Heart left ventricle (tissue), 16 donors: ENCODE data around the gene GADD45A. TPM values are rescaled to one million over a fixed set of nuclear protein-coding genes. Genes with fewer than 3 reads are reported as not detected.

Source experiments
- ATAC-seq, 4 donors: fragments of 200-7000 bp; cut with Tn5 transposase; one replicate each; pipeline ENCODE4 v1.9.1; 2020 to 2022; ENCODE audit warnings: moderate library complexity in 4 of 4, mild to moderate bottlenecking in 3 of 4, moderate number of reproducible peaks in 1 of 4
- DNase-seq, 5 donors: peaks; one replicate each; pipeline ENCODE4 v3.0.0-alpha.2; 2020
- H3K27ac ChIP-seq, 12 donors: fragments of 200-600 bp; sonication (generic) in 4 of 12; one replicate each; pipeline versions ENCODE4 v1.5.0 to v1.8.0; 2016 to 2022; ENCODE audit warnings: mild to moderate bottlenecking in 2 of 12
- H3K27me3 ChIP-seq, 9 donors: fragments of 200-600 bp; sonication (generic) in 2 of 9; one replicate each; pipeline versions ENCODE4 v1.5.1 to v1.8.0; 2016 to 2022; ENCODE audit warnings: mild to moderate bottlenecking in 3 of 9
- H3K36me3 ChIP-seq, 9 donors: fragments of 200-600 bp; sonication (generic) in 2 of 9; one replicate each; pipeline versions ENCODE4 v1.5.0 to v1.8.0; 2018 to 2022; ENCODE audit warnings: mild to moderate bottlenecking in 2 of 9
- H3K4me1 ChIP-seq, 12 donors: fragments of 200-600 bp; sonication (generic) in 4 of 12; one replicate each; pipeline versions ENCODE4 v1.5.0 to v1.8.0; 2016 to 2022; ENCODE audit warnings: mild to moderate bottlenecking in 3 of 12
- H3K4me3 ChIP-seq, 12 donors: fragments of 200-600 bp; sonication (generic) in 4 of 12; one replicate each; pipeline versions ENCODE4 v1.5.0 to v1.8.0; 2017 to 2022; ENCODE audit warnings: mild to moderate bottlenecking in 9 of 12, moderate library complexity in 4 of 12
- H3K9me3 ChIP-seq, 12 donors: fragments of 200-600 bp; sonication (generic) in 4 of 12; one replicate each; pipeline versions ENCODE4 v1.5.0 to v1.8.0; 2016 to 2022; ENCODE audit warnings: mild to moderate bottlenecking in 1 of 12
- POLR2A ChIP-seq, 2 donors: fragments of 450-650 bp; IDR thresholded peaks; one replicate each; pipeline ENCODE4 v1.6.1; 2017; ENCODE audit warnings: antibody characterized with exemption in 2 of 2, mild to moderate bottlenecking in 2 of 2, moderate library complexity in 2 of 2
- WGBS, 4 donors: extraction: QIAGEN DNeasy Blood & Tissue Kit in 2 of 4; methylation state at CpG; one replicate each; pipeline versions ENCODE4 v1.1.5 to v1.1.7; 2013 to 2018; 5-methylcytosine and 5-hydroxymethylcytosine counted together
- intact Hi-C, 10 donors: fragments of 100-400 bp; cut with DNase I; formaldehyde crosslinking; loops; one replicate each; pipeline versions ENCODE4 v1.11.1 to v1.14.2; 2022
- polyA plus RNA-seq, 2 donors: library from polyadenylated mRNA; stranded (reverse); fragments of 200-250 nt; gene quantifications; one replicate each; pipeline ENCODE4 v1.2.3, GENCODE V29; 2013
- total RNA-seq, 9 donors: library from RNA; depleted of rRNA in 2 of 9; stranded (reverse); fragments of >200 nt in 2 of 9; fragmentation: NEBNext Ultra II Directional in 3 of 9; extraction: Animal tissue kit (Norgen Biotek cat#: 25700) in 3 of 9; gene quantifications; one replicate each; pipeline versions ENCODE4 v1.1.0 to v1.2.4, GENCODE V29; 2016 to 2023
- TF ChIP-seq, protein P1 (sequence below), 12 donors: fragments of 200-600 bp; sonication (generic) in 4 of 12; IDR thresholded peaks; one replicate each; pipeline versions ENCODE4 v1.5.0 to v1.8.0; 2018 to 2022; ENCODE audit warnings: antibody characterized with exemption in 12 of 12, mild to moderate bottlenecking in 5 of 12
- donor health status: ischemic (EF 13 %, LVEDD 7.1; RV severe dilation, severe dysfunction).
- donor health status: healthy with polysubstance abuse.
- donor health status: DM: no; HTN: yes; CAD: no.
- donor health status: DM: no; HTN: no; CAD: no.
- donor health status: ischemic (EF 25% LVEDD 6.9; RV normal size, moderate dysfunction).
- donor health status: ischemic (EF 25% LVEDD 5.7; RV mildly dilated, moderate dysfunction).
- donor health status: healthy.
- donor health status: DM: yes; HTN: yes; CAD: no.
- donor health status: ischemic (EF 35%, LVEDD 5.7; RV mildly dilated, moderate dysfunction).
- donor health status: nonischemic (EF 11% LVEDD 7.7; RV severe dilation, severe dysfunction).
- donor health status: DM: yes; HTN: yes; CAD: no.
- donor health status: PGD.
- donor health status: ischemic (EF 29% LVEDD 5.4; RV normal size, mild dysfunction).
- donor health status: nonischemic (EF 23%, LVEDD 6.1; RV moderate dilation, normal function).

GADD45A gene
- total and polyA plus RNA-seq, 11 donors = 26.5 to 119 (median 45.8) TPM

DNA sequence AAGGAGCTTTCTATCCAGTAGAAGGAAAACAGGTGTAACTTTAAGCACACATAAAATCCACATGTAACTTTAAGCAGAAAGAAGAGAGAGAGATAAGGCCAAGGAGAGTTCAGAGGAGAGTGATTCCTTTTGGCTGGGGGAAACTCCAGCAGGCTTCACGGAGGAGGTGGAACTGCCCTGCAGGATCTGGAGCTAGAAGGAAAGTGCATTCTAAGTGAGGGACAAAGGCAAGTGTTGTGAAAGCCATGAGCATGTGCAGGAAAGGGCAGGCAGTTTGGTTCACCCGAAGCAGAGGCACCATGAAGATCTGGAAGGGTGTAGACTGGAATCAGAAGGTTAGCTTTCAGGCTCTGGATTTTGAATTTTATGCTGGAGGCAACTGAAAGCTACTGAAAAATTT, 46.3 kb downstream of the GADD45A start:
- Histone ChIP-seq H3K9me3 (no peaks in the 10 kb centered on the region), H3K27me3 (no peaks in the 10 kb centered on the region), H3K27ac (no peak overlapping the region), H3K4me1 (peaks cover 1 to 45% (median 41%) of the 10 kb centered on the region in 12 donors), H3K36me3 (no peaks in the 10 kb centered on the region), H3K4me3 (no peak overlapping the region)
- ATAC-seq (no peak), DNase-seq (no peak)
- TF ChIP-seq POLR2A (IDR thresholded peaks at IDR 0.05) = no peak
- TF ChIP-seq, protein P1, sequence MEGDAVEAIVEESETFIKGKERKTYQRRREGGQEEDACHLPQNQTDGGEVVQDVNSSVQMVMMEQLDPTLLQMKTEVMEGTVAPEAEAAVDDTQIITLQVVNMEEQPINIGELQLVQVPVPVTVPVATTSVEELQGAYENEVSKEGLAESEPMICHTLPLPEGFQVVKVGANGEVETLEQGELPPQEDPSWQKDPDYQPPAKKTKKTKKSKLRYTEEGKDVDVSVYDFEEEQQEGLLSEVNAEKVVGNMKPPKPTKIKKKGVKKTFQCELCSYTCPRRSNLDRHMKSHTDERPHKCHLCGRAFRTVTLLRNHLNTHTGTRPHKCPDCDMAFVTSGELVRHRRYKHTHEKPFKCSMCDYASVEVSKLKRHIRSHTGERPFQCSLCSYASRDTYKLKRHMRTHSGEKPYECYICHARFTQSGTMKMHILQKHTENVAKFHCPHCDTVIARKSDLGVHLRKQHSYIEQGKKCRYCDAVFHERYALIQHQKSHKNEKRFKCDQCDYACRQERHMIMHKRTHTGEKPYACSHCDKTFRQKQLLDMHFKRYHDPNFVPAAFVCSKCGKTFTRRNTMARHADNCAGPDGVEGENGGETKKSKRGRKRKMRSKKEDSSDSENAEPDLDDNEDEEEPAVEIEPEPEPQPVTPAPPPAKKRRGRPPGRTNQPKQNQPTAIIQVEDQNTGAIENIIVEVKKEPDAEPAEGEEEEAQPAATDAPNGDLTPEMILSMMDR (IDR thresholded peaks at IDR 0.05) = no peak
- intact Hi-C loops = no loop called here
- 88 to 97% (median 93%) methylated on average over 2 of the region's 2 CpGs for WGBS, 4 donors

DNA sequence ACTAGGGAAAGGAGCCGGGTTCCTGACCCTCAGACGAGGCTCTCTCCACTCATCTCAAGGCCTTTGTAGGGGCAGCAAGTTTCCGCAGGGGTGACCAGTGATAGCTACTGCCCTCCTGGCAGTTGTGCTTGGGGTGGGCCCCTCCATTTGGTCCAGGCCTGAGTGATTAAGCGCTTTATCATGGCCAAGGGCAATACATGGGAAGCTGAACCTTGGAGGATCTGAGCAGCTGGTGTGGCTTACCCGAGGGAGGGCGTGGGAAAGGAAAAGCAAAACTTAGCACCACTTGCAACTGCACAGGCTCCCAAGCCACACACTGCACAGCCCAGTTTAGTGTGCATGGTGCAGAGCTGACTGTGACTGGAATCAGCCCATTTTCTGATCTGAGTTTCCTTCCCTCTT, 47.8 kb downstream of the GADD45A start:
- 57 to 68% (median 63%) methylated on average over 6 of the region's 6 CpGs for WGBS, 4 donors
- Histone ChIP-seq H3K36me3 (no peaks in the 10 kb centered on the region), H3K4me3 (no peak overlapping the region), H3K4me1 (peaks cover 3 to 58% (median 47%) of the 10 kb centered on the region in 12 donors), H3K9me3 (no peaks in the 10 kb centered on the region), H3K27me3 (no peaks in the 10 kb centered on the region), H3K27ac (peak overlapping the region in 8 of 12 donors; percentile 28 to 73 (median 55))
- intact Hi-C loops = no loop called here
- TF ChIP-seq, protein P1 (IDR thresholded peaks at IDR 0.05) = no peak
- ATAC-seq (peak; percentile 43 to 88 (median 77)), DNase-seq (peak in 4 of 5 donors; percentile 52 to 81 (median 68))

DNA sequence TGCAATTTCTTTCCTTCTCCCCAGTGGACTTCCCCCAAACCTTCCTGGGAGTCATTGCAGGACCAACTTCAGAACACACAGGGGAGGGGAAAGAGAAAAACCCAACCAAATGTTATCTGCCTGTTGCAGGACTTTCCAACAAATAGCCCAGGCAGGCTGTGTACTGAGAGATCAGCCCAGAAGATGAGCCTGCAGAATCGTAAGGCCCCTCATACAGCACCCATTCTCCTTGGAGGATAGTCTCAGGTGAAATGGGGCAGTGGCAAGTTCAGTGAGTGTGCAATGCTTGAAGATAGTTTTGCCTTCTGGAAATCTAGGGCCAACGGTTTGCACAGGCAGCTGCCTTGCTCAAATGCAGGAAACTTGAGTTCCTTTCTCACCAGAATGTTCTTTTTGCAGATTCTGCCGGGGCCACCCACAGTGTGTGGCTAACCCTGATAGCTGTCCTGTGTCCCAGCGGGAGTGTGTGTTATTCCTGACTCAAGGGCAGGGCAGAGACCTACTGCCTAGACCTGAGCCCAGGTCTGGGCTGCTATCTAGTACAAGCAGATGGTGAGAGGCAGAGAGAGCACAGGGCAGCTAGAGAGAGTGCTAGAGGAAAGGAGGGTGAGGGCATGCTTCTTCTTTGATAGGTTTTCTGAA, 48.8 kb downstream of the GADD45A start:
- WGBS, 4 donors = 34 to 52% (median 45%) methylated on average over 4 of the region's 4 CpGs
- Histone ChIP-seq H3K36me3 (no peaks in the 10 kb centered on the region), H3K27ac (peak overlapping the region in 6 of 12 donors; percentile 8 to 62 (median 37)), H3K9me3 (no peaks in the 10 kb centered on the region), H3K27me3 (no peaks in the 10 kb centered on the region), H3K4me1 (peaks cover 3 to 58% (median 47%) of the 10 kb centered on the region in 12 donors), H3K4me3 (no peak overlapping the region)
- DNase-seq (no peak), ATAC-seq (peak in 1 of 4 donors; percentile 20)
- intact Hi-C loops = no loop called here
- TF ChIP-seq, protein P1 (IDR thresholded peaks at IDR 0.05) = no peak
- no peak for TF ChIP-seq POLR2A (IDR thresholded peaks at IDR 0.05)

DNA sequence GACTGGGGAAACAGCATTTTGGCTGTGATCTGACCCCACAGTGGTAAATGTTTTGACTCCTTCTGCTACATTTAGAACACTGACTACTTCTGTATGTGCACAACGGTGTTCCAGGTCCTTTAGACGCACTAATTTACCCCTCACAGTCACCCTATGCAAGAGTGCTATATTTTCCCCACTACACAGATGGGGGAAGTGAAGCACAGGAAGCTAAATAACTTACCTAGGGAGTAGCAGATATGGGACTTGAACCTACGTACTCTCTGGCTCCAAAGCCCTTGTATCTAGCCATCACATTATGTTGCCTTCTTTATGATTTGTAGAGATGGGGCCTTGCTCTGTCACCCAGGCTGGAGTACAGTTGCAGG, 49.3 kb downstream of the GADD45A start:
- 75 to 83% (median 81%) methylated on average over 3 of the region's 3 CpGs for WGBS, 4 donors
- ATAC-seq (no peak), DNase-seq (no peak)
- no peaks in the 10 kb centered on the region for H3K9me3 ChIP-seq
- no peaks in the 10 kb centered on the region for H3K27me3 ChIP-seq
- intact Hi-C loops = no loop called here
- TF ChIP-seq, protein P1 (IDR thresholded peaks at IDR 0.05) = no peak
- no peak for TF ChIP-seq POLR2A (IDR thresholded peaks at IDR 0.05)
- peaks cover 3 to 58% (median 47%) of the 10 kb centered on the region in 12 donors for H3K4me1 ChIP-seq
- no peak overlapping the region for H3K4me3 ChIP-seq
- no peaks in the 10 kb centered on the region for H3K36me3 ChIP-seq
- H3K27ac ChIP-seq = peak overlapping the region in 6 of 12 donors; percentile 8 to 62 (median 37)
